SK-N-SH (cell line): ENCODE measurements around the gene SH2D3C. TPM values are rescaled to one million over a fixed set of nuclear protein-coding genes. Genes with fewer than 3 reads are reported as not detected.

Source experiments
- CTCF ChIA-PET: fragments of 300-600, 350-600 bp; formaldehyde crosslinking; extraction: SDS; loops from one replicate; lab custom pipeline; 2021; lab: Yijun Ruan, JAX
- POLR2A ChIA-PET: fragments of 350-600 bp; sonication (Branson Sonifier 250); formaldehyde crosslinking; extraction: SDS; loops from one replicate; lab custom pipeline; 2020; ENCODE audit warnings: antibody characterized with exemption, inconsistent platforms; lab: Yijun Ruan, JAX
- DNase-seq: peaks from one replicate; pipeline ENCODE4 v3.0.0; 2012
- H2AFZ ChIP-seq: fragments of 200-600 bp; sonication (generic); 2 replicates; pipeline ENCODE4 v1.8.1; 2016; ENCODE audit warnings: antibody characterized with exemption, mild to moderate bottlenecking, low read depth
- H3F3A ChIP-seq: fragments of 200-600 bp; sonication (generic); replicated peaks from 2 replicates; pipeline ENCODE3; 2016; ENCODE audit warnings: antibody characterized with exemption, mild to moderate bottlenecking; ENCODE audit not compliant: insufficient read depth
- H3K27ac ChIP-seq, 2 experiments: fragments of 200-500 bp in 1 of 2; fragments of 200-600 bp in 1 of 2; sonication (Bioruptor generic) in 1 of 2; sonication (generic), shearing (Covaris generic) in 1 of 2; 2 replicates each; pipeline versions ENCODE4 v1.5.1 to v1.6.1; 2014 to 2016; ENCODE audit warnings: low read depth in 2 of 2, inconsistent platforms in 1 of 2, low read length in 1 of 2, mild to moderate bottlenecking in 1 of 2, mixed read lengths in 1 of 2
- H3K27me3 ChIP-seq: fragments of 200-600 bp; sonication (generic), shearing (Covaris generic); 2 replicates; pipeline ENCODE4 v1.6.1; 2016; ENCODE audit warnings: mixed run types; ENCODE audit not compliant: insufficient read depth
- H3K36me3 ChIP-seq, 2 experiments: fragments of 200-500 bp in 1 of 2; fragments of 200-600 bp in 1 of 2; sonication (Bioruptor generic) in 1 of 2; sonication (generic) in 1 of 2; replicated peaks in 1 of 2; 2 replicates each; pipeline versions ENCODE3 to v1.5.1; 2014 to 2016; ENCODE audit warnings: low read length in 1 of 2, mild to moderate bottlenecking in 1 of 2; ENCODE audit not compliant: insufficient read depth in 2 of 2, control insufficient read depth in 1 of 2
- H3K4me1 ChIP-seq, 2 experiments: fragments of 200-500 bp in 1 of 2; fragments of 200-600 bp in 1 of 2; sonication (Bioruptor generic) in 1 of 2; sonication (generic), shearing (Covaris generic) in 1 of 2; 2 replicates each; pipeline versions ENCODE4 v1.5.1 to v1.6.1; 2014 to 2016; ENCODE audit warnings: low read depth in 1 of 2, low read length in 1 of 2, mixed run types in 1 of 2; ENCODE audit not compliant: insufficient read depth in 2 of 2, control insufficient read depth in 1 of 2
- H3K4me2 ChIP-seq: fragments of 200-600 bp; sonication (generic), shearing (Covaris generic); 2 replicates; pipeline ENCODE4 v1.6.1; 2017; ENCODE audit warnings: mixed run types
- H3K4me3 ChIP-seq, 2 experiments: fragments of 200-500 bp in 1 of 2; fragments of 200-600 bp in 1 of 2; sonication (Bioruptor generic) in 1 of 2; sonication (generic), shearing (Covaris generic) in 1 of 2; 2 replicates each; pipeline versions ENCODE4 v1.5.1 to v1.8.1; 2014 to 2016; ENCODE audit warnings: low read depth in 2 of 2, inconsistent platforms in 1 of 2, low read length in 1 of 2, mild to moderate bottlenecking in 1 of 2, mixed read lengths in 1 of 2, moderate library complexity in 1 of 2
- H3K79me2 ChIP-seq: fragments of 200-600 bp; sonication (generic); 2 replicates; pipeline ENCODE4 v1.8.1; 2017; ENCODE audit warnings: mild to moderate bottlenecking; ENCODE audit not compliant: insufficient read depth
- H3K9ac ChIP-seq: fragments of 200-600 bp; sonication (generic); 2 replicates; pipeline ENCODE4 v1.6.1; 2017; ENCODE audit warnings: mixed run types
- H3K9me2 ChIP-seq: fragments of 200-600 bp; sonication (generic); 2 replicates; pipeline ENCODE4 v1.6.1; 2017; ENCODE audit warnings: mixed run types
- H3K9me3 ChIP-seq: fragments of 200-600 bp; sonication (generic); 2 replicates; pipeline ENCODE4 v1.6.1; 2017; ENCODE audit warnings: mixed run types, mild to moderate bottlenecking, moderate library complexity
- H4K20me1 ChIP-seq: fragments of 200-600 bp; sonication (generic); 2 replicates; pipeline ENCODE4 v1.6.1; 2017; ENCODE audit warnings: mild to moderate bottlenecking, mixed run types; ENCODE audit not compliant: insufficient read depth
- CHD2 ChIP-seq: fragments of 150-350 bp; IDR thresholded peaks from 2 replicates; pipeline ENCODE4 v1.6.1; 2018; ENCODE audit warnings: low read length; ENCODE audit not compliant: partially characterized antibody
- ELF1 ChIP-seq: IDR thresholded peaks from 2 replicates; pipeline ENCODE4 v1.4.0; 2012
- EP300 ChIP-seq, 2 experiments: IDR thresholded peaks; 2 replicates each; pipeline versions ENCODE4 v1.4.0 to v1.6.1; 2012; ENCODE audit warnings: borderline replicate concordance in 1 of 2, low read depth in 1 of 2, low read length in 1 of 2
- FOXJ3 ChIP-seq: sonication (generic); formaldehyde crosslinking; IDR thresholded peaks from 2 replicates; pipeline ENCODE4 v1.5.1; 2020; ENCODE audit warnings: mild to moderate bottlenecking, missing genetic modification reagents
- FOXM1 ChIP-seq: IDR thresholded peaks from 2 replicates; pipeline ENCODE4 v1.4.0; 2012; ENCODE audit warnings: low read depth, mild to moderate bottlenecking
- GATA2 ChIP-seq: sonication (generic); formaldehyde crosslinking; IDR thresholded peaks from 2 replicates; pipeline ENCODE4 v1.5.0; 2020; ENCODE audit warnings: mild to moderate bottlenecking, missing genetic modification reagents
- MEF2A ChIP-seq: IDR thresholded peaks from 2 replicates; pipeline ENCODE4 v1.4.0; 2012; ENCODE audit warnings: low read depth, borderline replicate concordance
- NRF1 ChIP-seq: IDR thresholded peaks from 2 replicates; pipeline ENCODE4 v1.6.1; 2012; ENCODE audit warnings: low read depth, mild to moderate bottlenecking, low read length
- POLR2AphosphoS5 ChIP-seq: IDR thresholded peaks from 2 replicates; pipeline ENCODE4 v1.6.1; 2012; ENCODE audit warnings: low read depth, low read length
- RAD21 ChIP-seq: IDR thresholded peaks from 2 replicates; pipeline ENCODE4 v1.6.1; 2012; ENCODE audit warnings: mild to moderate bottlenecking, low read length
- RFX5 ChIP-seq: IDR thresholded peaks from 2 replicates; pipeline ENCODE4 v1.6.1; 2012; ENCODE audit warnings: mild to moderate bottlenecking, improper control_type of control experiment, low read length
- SMC3 ChIP-seq: IDR thresholded peaks from 2 replicates; pipeline ENCODE4 v1.6.1; 2012; ENCODE audit warnings: low read depth, low read length, improper control_type of control experiment
- TAF1 ChIP-seq: IDR thresholded peaks from 2 replicates; pipeline ENCODE4 v1.6.1; 2012; ENCODE audit warnings: low read depth, mild to moderate bottlenecking, low read length, moderate library complexity, borderline replicate concordance
- TCF12 ChIP-seq: IDR thresholded peaks from 2 replicates; pipeline ENCODE4 v1.4.0; 2012
- TEAD4 ChIP-seq: IDR thresholded peaks from 2 replicates; pipeline ENCODE4 v1.4.0; 2012; ENCODE audit warnings: mild to moderate bottlenecking, borderline replicate concordance; ENCODE audit not compliant: insufficient read depth
- WGBS: methylation state at CpG from one replicate; pipeline ENCODE4 v1.1.6; 2017; ENCODE audit warnings: low lambda C conversion rate; 5-methylcytosine and 5-hydroxymethylcytosine counted together
- polyA plus RNA-seq, 3 experiments: library from polyadenylated mRNA; depleted of rRNA; stranded (reverse); fragments of >200 nt; gene quantifications; 2 replicates each; pipeline ENCODE4 v1.2.3, GENCODE V29; 2012
- TF ChIP-seq, protein P1 (sequence below): IDR thresholded peaks from 2 replicates; pipeline ENCODE4; 2012
- TF ChIP-seq, protein P2 (sequence below): fragments of 150-350 bp; IDR thresholded peaks from 2 replicates; pipeline ENCODE4 v1.6.1; 2017; ENCODE audit warnings: antibody characterized with exemption, low read length, low read depth, borderline replicate concordance
- TF ChIP-seq, protein P3 (sequence below): IDR thresholded peaks from 2 replicates; pipeline ENCODE4 v1.6.1; 2012; ENCODE audit warnings: mild to moderate bottlenecking, low read depth, low read length, moderate library complexity
- TF ChIP-seq, protein P4 (sequence below): IDR thresholded peaks from 2 replicates; pipeline ENCODE4 v1.4.0; 2012; ENCODE audit warnings: low read depth
- TF ChIP-seq, protein P5 (sequence below): fragments of 150-350 bp; IDR thresholded peaks from 2 replicates; pipeline ENCODE4 v1.6.1; 2016; ENCODE audit warnings: mild to moderate bottlenecking, low read depth, low read length

Gene SH2D3C
- polyA plus RNA-seq, 1 of the 3 experiments (the other 2 are of a cell fraction): 0.15 TPM

DNA sequence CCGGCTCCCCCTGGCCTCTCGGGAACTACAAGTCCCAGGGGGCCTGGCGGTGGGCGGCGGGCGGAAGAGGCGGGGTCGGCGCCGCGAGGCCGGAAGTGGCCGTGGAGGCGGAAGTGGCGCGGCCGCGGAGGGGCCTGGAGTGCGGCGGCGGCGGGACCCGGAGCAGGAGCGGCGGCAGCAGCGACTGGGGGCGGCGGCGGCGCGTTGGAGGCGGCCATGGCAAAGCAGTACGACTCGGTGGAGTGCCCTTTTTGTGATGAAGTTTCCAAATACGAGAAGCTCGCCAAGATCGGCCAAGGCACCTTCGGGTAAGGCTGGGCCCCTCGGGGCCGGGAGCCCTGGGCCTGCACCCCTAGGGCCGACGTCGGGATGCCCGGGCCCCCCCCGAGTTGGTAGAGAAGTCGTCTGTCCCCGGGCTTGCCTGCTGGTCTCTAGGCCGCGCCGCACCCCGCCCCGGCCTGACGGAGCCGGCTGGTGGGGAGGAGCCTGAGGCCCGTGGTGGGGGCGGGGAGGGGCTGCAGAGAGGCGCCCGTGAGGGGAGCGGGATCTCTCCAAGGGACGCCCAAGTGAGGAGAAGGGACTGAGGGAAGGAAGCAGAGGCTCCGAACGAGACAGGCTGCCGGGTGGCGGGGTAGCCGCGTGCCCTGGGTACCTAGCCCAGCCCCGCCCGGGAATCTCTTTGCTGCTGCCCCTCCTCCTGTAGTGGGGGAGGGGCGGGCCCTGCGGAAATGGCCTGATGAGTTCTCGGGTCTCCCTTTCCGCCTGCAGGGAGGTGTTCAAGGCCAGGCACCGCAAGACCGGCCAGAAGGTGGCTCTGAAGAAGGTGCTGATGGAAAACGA lies 7.7 kb upstream of the SH2D3C start, which contains the start of gene CDK9 (continued):
- TF ChIP-seq, protein P1, sequence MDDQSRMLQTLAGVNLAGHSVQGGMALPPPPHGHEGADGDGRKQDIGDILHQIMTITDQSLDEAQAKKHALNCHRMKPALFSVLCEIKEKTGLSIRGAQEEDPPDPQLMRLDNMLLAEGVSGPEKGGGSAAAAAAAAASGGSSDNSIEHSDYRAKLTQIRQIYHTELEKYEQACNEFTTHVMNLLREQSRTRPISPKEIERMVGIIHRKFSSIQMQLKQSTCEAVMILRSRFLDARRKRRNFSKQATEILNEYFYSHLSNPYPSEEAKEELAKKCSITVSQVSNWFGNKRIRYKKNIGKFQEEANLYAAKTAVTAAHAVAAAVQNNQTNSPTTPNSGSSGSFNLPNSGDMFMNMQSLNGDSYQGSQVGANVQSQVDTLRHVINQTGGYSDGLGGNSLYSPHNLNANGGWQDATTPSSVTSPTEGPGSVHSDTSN: no peak
- TF ChIP-seq CHD2: peak; percentile 84
- TF ChIP-seq POLR2AphosphoS5: peak; percentile 16
- no peak for TF ChIP-seq RFX5
- TF ChIP-seq TCF12: no peak; the same call in 1 of the 2 replicates
- no peak for TF ChIP-seq MEF2A
- TF ChIP-seq, protein P2, sequence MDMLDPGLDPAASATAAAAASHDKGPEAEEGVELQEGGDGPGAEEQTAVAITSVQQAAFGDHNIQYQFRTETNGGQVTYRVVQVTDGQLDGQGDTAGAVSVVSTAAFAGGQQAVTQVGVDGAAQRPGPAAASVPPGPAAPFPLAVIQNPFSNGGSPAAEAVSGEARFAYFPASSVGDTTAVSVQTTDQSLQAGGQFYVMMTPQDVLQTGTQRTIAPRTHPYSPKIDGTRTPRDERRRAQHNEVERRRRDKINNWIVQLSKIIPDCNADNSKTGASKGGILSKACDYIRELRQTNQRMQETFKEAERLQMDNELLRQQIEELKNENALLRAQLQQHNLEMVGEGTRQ: no peak
- TF ChIP-seq RAD21: no peak

DNA sequence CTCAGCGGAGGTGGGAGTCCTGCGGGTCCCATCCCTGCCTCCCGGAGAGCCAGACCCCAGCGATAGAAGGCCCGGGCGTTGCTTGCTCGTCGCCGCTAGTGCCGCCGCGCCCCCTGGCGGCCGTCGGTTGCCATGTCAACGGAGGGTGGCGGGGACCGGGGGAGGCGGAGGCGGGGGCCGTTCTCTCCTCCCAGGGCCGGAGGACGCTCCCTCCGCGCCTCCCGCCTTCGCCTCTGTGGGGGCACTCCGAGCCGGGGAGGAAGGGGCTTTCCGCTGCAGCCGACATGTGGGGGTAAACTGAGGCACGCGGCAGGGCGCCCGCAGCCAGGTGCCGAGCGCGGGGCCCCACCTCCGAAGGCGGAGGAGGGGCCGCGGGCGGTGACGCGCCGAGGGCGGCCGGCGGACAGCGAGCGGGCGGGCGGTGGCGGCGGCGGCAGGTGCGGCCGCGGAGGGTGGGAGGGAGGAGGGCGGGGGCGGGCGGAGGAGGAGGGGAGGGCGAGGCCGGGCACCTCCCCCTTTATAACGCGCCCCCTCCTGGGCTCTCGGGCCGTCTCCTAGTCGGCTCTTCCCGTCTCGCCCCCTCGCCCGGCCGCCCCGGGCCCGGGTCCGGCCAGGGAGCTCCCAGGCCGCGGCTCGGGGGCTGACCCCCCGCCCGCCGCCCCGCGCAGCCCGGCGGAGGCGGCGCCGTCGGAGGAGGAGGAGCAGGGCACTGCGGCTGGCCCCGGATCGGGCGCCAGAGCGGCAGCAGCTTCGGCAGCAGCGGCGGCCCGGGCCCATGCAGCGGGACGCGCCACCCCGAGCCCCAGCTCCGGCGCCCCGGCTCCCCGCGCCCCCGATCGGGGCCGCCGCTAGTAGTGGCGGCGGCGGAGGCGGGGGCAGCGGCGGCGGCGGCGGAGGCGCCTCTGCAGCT lies 6.8 kb upstream of the SH2D3C start:
- POLR2A ChIA-PET: interaction anchor here (0.6 to 1.8 kb wide), 11 partner anchors 10 to 361 kb away, joined by 3 to 8 read pairs (median 4); partner anchors contain the start of genes TOR2A and ZNF79
- Histone ChIP-seq H3K9me2 (no peaks in the 10 kb centered on the region), H4K20me1 (peaks cover 40% of the 10 kb centered on the region), H3K4me2 (peak overlapping the region; percentile 70; the same call in 1 of the 2 replicates), H3K27ac (peak overlapping the region; percentile 47 to 92; a peak in 3 of 4 replicates), H3F3A (peaks cover 2% of the 10 kb centered on the region), H3K79me2 (peaks cover 44% of the 10 kb centered on the region), H3K9ac (peak overlapping the region; percentile 99; the same call in 1 of the 2 replicates), H3K4me3 (peak overlapping the region; percentile 82 to 90), H3K4me1 (peaks cover 6 to 18% of the 10 kb centered on the region in 2 experiments), H3K27me3 (no peaks in the 10 kb centered on the region), H3K36me3 (peaks cover 32 to 35% of the 10 kb centered on the region in 2 experiments), H2AFZ (0 out of 2 replicates have a peak overlapping the region, but pooled peaks have one; percentile 65), H3K9me3 (no peaks in the 10 kb centered on the region)
- CTCF ChIA-PET: interaction anchor here (0.6 to 6.3 kb wide), 48 partner anchors 8 to 1327 kb away, joined by 3 to 87 read pairs (median 4); partner anchors contain the start of genes STXBP1 and TOR2A
- peak; percentile 97 for DNase-seq
- no CpG with 5 or more reads among the region's 123 CpGs for WGBS
- no peak for TF ChIP-seq FOXJ3 (CRISPR knock-in tag)
- TF ChIP-seq, protein P3, sequence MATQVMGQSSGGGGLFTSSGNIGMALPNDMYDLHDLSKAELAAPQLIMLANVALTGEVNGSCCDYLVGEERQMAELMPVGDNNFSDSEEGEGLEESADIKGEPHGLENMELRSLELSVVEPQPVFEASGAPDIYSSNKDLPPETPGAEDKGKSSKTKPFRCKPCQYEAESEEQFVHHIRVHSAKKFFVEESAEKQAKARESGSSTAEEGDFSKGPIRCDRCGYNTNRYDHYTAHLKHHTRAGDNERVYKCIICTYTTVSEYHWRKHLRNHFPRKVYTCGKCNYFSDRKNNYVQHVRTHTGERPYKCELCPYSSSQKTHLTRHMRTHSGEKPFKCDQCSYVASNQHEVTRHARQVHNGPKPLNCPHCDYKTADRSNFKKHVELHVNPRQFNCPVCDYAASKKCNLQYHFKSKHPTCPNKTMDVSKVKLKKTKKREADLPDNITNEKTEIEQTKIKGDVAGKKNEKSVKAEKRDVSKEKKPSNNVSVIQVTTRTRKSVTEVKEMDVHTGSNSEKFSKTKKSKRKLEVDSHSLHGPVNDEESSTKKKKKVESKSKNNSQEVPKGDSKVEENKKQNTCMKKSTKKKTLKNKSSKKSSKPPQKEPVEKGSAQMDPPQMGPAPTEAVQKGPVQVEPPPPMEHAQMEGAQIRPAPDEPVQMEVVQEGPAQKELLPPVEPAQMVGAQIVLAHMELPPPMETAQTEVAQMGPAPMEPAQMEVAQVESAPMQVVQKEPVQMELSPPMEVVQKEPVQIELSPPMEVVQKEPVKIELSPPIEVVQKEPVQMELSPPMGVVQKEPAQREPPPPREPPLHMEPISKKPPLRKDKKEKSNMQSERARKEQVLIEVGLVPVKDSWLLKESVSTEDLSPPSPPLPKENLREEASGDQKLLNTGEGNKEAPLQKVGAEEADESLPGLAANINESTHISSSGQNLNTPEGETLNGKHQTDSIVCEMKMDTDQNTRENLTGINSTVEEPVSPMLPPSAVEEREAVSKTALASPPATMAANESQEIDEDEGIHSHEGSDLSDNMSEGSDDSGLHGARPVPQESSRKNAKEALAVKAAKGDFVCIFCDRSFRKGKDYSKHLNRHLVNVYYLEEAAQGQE: no peak
- TF ChIP-seq EP300 (IDR thresholded peaks at IDR 0.05; ENCODE audit: borderline replicate concordance in 1 of 2, low read depth in 1 of 2, low read length in 1 of 2): no peak
- TF ChIP-seq ELF1: no peak
- no peak for TF ChIP-seq POLR2AphosphoS5
- no peak for TF ChIP-seq GATA2 (CRISPR knock-in tag)
- no peak for TF ChIP-seq TCF12
- peak; percentile 15; the same call in 1 of the 2 replicates for TF ChIP-seq NRF1
- TF ChIP-seq RAD21: peak; percentile 80
- no peak for TF ChIP-seq TEAD4
- TF ChIP-seq TAF1: no peak
- TF ChIP-seq, protein P4, sequence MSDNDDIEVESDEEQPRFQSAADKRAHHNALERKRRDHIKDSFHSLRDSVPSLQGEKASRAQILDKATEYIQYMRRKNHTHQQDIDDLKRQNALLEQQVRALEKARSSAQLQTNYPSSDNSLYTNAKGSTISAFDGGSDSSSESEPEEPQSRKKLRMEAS: no peak
- TF ChIP-seq SMC3: peak; percentile 81
- no peak for TF ChIP-seq FOXM1
- TF ChIP-seq, protein P5, sequence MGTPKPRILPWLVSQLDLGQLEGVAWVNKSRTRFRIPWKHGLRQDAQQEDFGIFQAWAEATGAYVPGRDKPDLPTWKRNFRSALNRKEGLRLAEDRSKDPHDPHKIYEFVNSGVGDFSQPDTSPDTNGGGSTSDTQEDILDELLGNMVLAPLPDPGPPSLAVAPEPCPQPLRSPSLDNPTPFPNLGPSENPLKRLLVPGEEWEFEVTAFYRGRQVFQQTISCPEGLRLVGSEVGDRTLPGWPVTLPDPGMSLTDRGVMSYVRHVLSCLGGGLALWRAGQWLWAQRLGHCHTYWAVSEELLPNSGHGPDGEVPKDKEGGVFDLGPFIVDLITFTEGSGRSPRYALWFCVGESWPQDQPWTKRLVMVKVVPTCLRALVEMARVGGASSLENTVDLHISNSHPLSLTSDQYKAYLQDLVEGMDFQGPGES: no peak
- no peak for TF ChIP-seq RFX5
